LNCaP clone FGC (cell line): ENCODE measurements around the gene SLC1A2.

Source experiments
- DNase-seq: peaks from one replicate; pipeline ENCODE4 v3.0.0-alpha.2; 2011; ENCODE audit warnings: low read depth
- H3K4me3 ChIP-seq: 2 replicates; pipeline ENCODE4 v1.5.1; 2011; ENCODE audit warnings: mild to moderate bottlenecking, low read depth, low read length, control low read depth
- TF ChIP-seq, protein P1 (sequence below): IDR thresholded peaks from 2 replicates; pipeline ENCODE4 v1.5.1; 2012; ENCODE audit warnings: mild to moderate bottlenecking; ENCODE audit not compliant: control insufficient read depth, insufficient read depth; ENCODE audit errors: extremely low read depth

SLC1A2 gene

DNA sequence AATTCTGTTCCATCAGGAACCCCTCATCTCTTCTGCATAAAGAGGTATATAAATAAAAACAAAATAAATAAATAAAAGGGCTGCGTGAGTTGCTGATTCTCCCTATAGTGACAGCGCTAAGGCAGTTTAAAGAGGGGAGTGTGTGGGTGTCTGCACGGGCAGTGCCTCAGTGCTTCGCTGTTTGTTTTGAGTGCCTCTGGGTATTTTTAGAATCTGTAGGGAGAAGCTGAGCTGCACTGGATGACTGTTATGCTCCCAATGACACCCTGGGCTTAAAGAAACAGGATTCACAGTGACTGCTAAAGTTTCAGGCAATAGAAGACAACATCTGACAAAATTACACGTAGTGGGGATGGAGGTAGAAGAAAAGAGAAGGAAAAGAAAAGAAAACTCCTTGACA, 38.8 kb downstream of the SLC1A2 start:
- DNase-seq: no peak
- H3K4me3 ChIP-seq: no peak overlapping the region
- TF ChIP-seq, protein P1, sequence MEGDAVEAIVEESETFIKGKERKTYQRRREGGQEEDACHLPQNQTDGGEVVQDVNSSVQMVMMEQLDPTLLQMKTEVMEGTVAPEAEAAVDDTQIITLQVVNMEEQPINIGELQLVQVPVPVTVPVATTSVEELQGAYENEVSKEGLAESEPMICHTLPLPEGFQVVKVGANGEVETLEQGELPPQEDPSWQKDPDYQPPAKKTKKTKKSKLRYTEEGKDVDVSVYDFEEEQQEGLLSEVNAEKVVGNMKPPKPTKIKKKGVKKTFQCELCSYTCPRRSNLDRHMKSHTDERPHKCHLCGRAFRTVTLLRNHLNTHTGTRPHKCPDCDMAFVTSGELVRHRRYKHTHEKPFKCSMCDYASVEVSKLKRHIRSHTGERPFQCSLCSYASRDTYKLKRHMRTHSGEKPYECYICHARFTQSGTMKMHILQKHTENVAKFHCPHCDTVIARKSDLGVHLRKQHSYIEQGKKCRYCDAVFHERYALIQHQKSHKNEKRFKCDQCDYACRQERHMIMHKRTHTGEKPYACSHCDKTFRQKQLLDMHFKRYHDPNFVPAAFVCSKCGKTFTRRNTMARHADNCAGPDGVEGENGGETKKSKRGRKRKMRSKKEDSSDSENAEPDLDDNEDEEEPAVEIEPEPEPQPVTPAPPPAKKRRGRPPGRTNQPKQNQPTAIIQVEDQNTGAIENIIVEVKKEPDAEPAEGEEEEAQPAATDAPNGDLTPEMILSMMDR: no peak

DNA sequence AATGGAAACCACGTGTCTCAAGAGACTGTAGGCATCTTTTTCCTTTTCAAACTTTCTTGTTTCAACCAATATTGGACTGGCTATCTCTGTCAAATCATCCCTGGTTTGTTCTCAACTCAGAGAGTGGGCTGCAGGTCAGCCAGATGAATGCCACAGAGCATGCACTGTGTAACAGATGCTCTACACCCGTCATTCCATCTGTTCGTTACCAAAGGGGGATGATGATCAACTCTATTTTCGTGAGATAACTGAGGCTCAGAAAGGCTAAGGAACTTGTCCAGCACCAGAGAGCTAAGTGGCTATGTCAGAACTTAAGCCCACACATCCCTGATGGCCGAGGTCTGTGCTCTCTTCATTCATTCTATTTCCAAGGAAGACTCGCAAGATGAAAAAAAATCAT, 42.1 kb downstream of the SLC1A2 start:
- no peak for DNase-seq
- no peak overlapping the region for H3K4me3 ChIP-seq
- TF ChIP-seq, protein P1: no peak

DNA sequence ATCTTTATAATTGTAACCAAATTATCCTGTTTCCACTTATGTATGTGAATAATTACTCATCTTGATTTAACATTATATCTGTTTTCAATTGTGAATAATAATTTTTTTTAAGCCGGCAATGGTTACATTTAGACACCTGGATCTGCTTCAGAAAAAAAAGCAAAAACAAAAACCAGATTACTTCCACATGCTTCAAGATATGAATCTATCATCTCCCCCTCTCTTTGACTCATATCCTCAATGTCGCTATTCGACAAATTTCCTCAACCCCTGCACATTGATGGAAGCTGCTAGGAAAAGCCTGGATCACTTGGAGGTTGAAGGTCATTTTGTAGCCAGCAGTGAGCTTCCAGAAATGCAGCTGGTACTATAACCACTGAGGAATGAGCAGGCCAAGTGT, 42.7 kb downstream of the SLC1A2 start:
- H3K4me3 ChIP-seq: no peak overlapping the region
- TF ChIP-seq, protein P1: no peak

DNA sequence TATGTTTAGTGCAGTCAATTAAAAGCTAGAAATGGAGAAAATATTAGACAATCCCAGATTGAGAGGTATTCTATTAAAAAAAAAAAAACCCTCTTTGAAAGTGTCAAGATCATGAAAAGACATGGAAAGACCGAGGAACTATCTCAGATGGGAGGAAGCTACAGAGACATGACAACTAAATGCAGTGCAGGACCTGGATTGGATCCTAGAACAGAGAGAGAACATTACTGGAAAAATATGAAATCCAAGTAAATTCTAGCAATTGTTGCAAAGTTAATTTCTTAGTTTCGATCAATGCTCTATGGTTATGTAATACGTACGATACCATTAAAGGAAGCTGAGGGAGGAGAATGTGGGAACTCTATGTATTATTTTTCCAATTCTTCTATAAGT, 43.2 kb downstream of the SLC1A2 start:
- no peak for DNase-seq
- TF ChIP-seq, protein P1: no peak
- H3K4me3 ChIP-seq: no peak overlapping the region

More for the DNA sequence above, 42.7 kb downstream of the SLC1A2 start:
- no peak for DNase-seq

GRCh38 chr11:35375332-35376117, 43.8 kb downstream of the SLC1A2 start:
- H3K4me3 ChIP-seq: no peak overlapping the region
- TF ChIP-seq, protein P1: no peak
- no peak for DNase-seq

DNA sequence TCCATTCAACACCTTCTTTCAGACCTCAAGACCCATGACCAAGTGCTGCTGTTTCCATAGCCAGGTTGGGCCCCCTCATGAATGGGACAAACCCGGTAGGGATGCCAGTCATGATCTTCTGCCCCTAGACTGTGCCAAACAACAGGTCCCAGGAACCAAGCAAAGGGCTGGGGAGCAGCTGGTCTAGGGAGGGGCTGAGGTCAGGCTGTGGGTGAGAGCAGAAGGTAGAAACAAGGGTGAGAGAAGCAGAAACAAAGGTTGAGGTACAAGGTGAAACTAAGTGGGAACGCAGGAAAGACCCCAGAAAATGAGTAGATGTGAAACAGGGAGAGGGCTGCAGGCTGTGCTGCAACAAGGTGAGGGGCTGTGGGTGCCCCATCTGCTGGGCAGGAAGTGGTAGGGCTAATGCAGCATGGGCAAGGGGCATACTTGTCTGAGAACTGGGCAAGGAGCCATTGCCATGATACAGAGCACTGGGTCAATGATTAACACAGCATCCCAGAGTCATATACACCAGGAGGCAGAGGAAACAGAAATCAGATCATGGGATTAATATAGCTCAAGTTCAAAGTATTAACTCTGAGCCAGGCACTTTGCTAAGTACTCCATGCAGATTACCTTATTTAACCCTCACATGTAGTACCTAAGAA, 45.9 kb downstream of the SLC1A2 start:
- no peak for DNase-seq
- no peak overlapping the region for H3K4me3 ChIP-seq
- TF ChIP-seq, protein P1: no peak
